Immature natural killer cell (primary cell): Measurements from ENCODE around the gene FGF8. TPM values are rescaled to one million over a fixed set of nuclear protein-coding genes. Genes with fewer than 3 reads are reported as not detected.

Experiments used
- DNase-seq, 3 donors: peaks; one replicate each; pipeline ENCODE4 v3.0.0; 2022; ENCODE audit warnings: mixed read lengths in 1 of 3
- H3K27ac Mint-ChIP-seq, 6 donors: one replicate each; pipeline ENCODE4 v1.8.0; 2020; ENCODE audit warnings: mixed read lengths in 6 of 6, mild to moderate bottlenecking in 5 of 6, inconsistent platforms in 4 of 6, moderate library complexity in 3 of 6
- H3K27me3 Mint-ChIP-seq, 3 donors: one replicate each; pipeline ENCODE4 v1.8.0; 2020 to 2021; ENCODE audit warnings: low read depth in 3 of 3, mild to moderate bottlenecking in 3 of 3, mixed read lengths in 3 of 3, moderate library complexity in 3 of 3, inconsistent platforms in 1 of 3
- H3K36me3 Mint-ChIP-seq, 3 donors: one replicate each; pipeline ENCODE4 v1.8.0; 2020; ENCODE audit warnings: mixed read lengths in 3 of 3, inconsistent platforms in 2 of 3, mild to moderate bottlenecking in 2 of 3
- H3K4me1 Mint-ChIP-seq, 2 donors: one replicate each; pipeline ENCODE4 v1.8.0; 2020; ENCODE audit warnings: inconsistent platforms in 2 of 2, mild to moderate bottlenecking in 2 of 2, mixed read lengths in 2 of 2, moderate library complexity in 1 of 2
- H3K4me3 Mint-ChIP-seq, 5 donors: one replicate each; pipeline ENCODE4 v1.8.0; 2020; ENCODE audit warnings: mild to moderate bottlenecking in 5 of 5, mixed read lengths in 5 of 5, inconsistent platforms in 3 of 5, moderate library complexity in 3 of 5
- H3K9me3 Mint-ChIP-seq, 6 donors: one replicate each; pipeline ENCODE4 v1.8.0; 2020; ENCODE audit warnings: mild to moderate bottlenecking in 6 of 6, mixed read lengths in 6 of 6, inconsistent platforms in 4 of 6, moderate library complexity in 3 of 6
- polyA plus RNA-seq, 3 donors: library from polyadenylated mRNA; unstranded; fragments of 300-500 nt; fragmentation: Illumina TruSeq; gene quantifications; one replicate each; pipeline ENCODE4 v1.2.3, GENCODE V29; 2021

Gene FGF8, protein sequence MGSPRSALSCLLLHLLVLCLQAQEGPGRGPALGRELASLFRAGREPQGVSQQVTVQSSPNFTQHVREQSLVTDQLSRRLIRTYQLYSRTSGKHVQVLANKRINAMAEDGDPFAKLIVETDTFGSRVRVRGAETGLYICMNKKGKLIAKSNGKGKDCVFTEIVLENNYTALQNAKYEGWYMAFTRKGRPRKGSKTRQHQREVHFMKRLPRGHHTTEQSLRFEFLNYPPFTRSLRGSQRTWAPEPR
- polyA plus RNA-seq = not detected

DNA sequence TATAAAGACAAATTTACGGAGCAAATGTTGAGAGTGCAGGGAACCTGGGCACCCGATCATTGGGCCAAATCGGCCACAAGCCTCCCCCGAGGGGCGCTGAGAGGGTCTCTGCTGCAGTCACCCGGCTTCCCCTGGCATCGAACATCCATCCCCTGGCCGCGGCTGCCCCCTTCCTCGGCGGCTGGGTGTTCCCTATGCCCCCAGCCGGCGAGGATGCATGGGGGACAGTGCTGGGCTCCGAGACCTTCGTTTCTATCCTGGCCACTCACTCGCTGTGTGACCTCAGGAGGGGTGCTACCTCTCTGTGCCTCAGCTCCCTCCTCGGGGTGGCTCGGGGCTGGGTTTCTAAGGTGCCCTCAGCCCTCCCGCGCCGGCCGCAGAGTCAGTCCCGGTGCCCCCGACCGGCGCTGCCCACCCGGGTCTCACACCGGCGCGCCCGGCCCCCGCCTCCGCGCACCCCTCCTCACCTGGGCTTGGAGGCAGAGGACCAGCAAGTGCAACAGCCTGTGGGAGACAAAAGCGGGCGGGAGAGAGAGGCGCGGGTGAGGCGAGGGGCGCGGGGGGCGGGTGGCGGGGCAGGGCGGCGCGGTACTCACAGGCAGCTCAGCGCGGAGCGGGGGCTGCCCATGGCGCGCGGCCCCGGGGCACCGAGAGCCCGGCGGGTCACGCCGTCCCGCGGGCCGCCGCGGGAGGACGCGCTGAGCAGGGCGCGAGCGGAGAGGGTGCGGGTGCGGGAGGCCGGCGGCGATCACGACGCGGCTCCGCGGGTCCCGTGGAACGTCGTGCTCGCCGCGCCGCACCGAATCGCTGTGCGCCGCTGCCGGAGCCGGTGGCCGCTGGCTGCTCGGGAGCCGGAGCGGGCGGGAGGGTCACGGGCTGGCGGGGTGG is at the start of gene FGF8:
FGF8 (minus strand) TSS at position 842 of the 888 bp plus-strand sequence; CDS start at position 628, 214 bp downstream.
- Mint-ChIP-seq H3K36me3 (no peaks in the 10 kb centered on the region), H3K27ac (no peak within 1 kb of the TSS), H3K27me3 (peaks cover 27 to 34% (median 30%) of the 10 kb centered on the region in 3 donors), H3K9me3 (peaks cover 0 to 2% (median 0%) of the 10 kb centered on the region in 6 donors), H3K4me1 (peaks cover 22 to 26% of the 10 kb centered on the region in 2 donors), H3K4me3 (peak within 1 kb of the TSS in 4 of 5 donors; percentile 7 to 49 (median 37))
- no peak for DNase-seq

DNA sequence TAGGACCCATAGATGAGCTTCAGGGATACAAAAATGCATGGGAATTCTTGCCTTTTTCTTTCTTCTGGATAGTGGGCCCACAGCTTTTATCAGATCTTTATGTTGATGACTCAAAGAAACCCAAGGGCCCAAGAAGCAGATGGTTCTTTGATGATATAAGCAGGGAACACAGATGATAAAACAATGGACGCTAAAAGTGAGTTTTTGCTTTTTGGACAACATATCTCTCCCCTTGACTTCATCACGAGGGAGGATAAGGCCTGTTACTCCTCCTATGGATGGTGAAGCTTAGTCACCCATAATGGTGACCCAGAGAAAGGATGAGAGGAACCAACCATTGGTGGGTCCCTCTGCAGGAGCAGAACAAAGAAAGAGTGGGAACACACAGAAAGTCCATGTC is 48.8 kb upstream of the FGF8 start:
- Mint-ChIP-seq H3K9me3 (no peaks in the 10 kb centered on the region), H3K27me3 (peaks cover 0 to 3% (median under 1%) of the 10 kb centered on the region in 3 donors), H3K4me1 (peaks cover 2 to 17% of the 10 kb centered on the region in 2 donors), H3K36me3 (peaks cover 0 to 12% (median 0%) of the 10 kb centered on the region in 3 donors), H3K27ac (no peak overlapping the region), H3K4me3 (no peak overlapping the region)
- DNase-seq = no peak

DNA sequence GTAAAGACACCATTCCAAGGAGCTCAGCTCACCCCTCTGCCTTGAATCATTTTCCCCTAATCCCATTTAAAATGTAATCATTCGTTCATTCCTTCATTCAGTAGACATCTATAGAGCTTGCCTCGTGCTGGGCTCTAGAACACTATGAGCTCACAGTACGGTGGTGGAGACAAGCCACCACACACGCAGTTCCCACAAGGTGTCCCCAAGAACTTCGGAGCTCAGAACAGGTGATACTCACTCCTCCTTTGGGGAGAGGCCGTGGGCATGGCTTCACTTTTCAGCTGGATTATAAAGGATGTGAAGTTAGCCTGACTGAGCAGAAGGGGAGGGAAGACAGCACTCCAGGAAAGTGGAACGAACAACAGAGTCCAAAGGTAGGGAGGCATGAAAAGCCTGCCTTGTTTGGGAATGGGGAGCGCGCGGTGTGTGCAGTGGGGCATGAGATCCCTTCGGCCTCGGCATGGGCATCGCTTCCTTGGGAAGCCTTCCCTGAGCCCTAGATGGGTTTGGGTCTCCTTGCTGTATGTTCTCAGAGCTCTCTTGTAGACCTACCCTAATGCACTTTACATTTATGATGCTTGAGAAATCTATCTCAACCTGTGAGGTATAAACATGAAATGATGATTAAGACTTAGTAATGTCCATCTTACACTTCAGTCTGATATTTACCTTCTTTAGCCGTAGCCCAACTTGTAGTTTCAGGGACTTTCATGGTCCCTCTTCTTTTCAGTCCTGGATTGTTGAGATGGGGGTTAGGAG is 43.1 kb upstream of the FGF8 start:
- no peaks in the 10 kb centered on the region for H3K9me3 Mint-ChIP-seq
- peaks cover 10 to 22% (median 14%) of the 10 kb centered on the region in 3 donors for H3K27me3 Mint-ChIP-seq
- peaks cover 44 to 46% of the 10 kb centered on the region in 2 donors for H3K4me1 Mint-ChIP-seq
- H3K27ac Mint-ChIP-seq = peak overlapping the region; percentile 91 to 99 (median 95)
- DNase-seq = no peak
- peaks cover 0 to 8% (median 0%) of the 10 kb centered on the region in 3 donors for H3K36me3 Mint-ChIP-seq
- H3K4me3 Mint-ChIP-seq = peak overlapping the region; percentile 94 to 100 (median 98)

DNA sequence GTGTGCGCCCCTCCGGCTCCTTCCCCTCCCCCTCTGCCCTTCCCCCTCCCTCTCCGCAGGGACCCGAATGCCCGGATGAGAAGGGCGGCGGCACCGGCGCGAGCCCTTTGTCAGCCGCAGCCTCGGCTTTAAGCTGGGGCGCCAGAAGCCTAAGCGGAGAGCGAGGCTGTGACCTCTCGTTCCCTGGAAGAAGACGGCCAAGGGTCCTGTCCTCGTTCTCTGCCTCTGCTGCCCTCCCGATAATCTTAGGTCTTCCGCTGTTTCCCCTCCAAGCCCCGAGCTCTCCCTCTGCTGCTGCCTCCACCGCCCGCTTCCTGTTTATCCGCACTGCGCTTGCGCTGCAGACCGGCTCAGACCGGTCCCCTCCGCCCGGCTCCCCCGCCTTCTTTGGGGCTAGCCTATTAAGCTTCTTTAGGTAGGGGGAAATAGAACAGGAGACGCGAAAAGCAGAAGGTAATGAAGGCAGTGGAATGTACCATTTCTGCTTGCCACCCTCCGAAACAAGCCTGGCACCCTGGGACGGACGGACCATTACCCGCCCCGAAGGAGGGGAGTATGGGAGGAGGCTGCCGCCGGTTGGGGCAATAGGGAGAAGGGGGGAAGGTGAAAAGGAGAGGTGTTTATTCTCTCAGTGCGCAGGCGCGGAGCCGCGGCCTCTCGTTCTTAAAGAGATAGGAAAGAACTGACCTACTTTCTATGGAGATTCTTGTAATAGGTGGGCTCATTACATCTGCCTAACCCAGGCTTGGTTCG is 42.4 kb upstream of the FGF8 start, which contains the start of gene OGA:
OGA (minus strand) TSS at position 326 of the 753 bp plus-strand sequence. CDS start 422 bp downstream, outside the sequence.
- Mint-ChIP-seq H3K9me3 (no peaks in the 10 kb centered on the region), H3K4me1 (peaks cover 51 to 54% of the 10 kb centered on the region in 2 donors)

DNA sequence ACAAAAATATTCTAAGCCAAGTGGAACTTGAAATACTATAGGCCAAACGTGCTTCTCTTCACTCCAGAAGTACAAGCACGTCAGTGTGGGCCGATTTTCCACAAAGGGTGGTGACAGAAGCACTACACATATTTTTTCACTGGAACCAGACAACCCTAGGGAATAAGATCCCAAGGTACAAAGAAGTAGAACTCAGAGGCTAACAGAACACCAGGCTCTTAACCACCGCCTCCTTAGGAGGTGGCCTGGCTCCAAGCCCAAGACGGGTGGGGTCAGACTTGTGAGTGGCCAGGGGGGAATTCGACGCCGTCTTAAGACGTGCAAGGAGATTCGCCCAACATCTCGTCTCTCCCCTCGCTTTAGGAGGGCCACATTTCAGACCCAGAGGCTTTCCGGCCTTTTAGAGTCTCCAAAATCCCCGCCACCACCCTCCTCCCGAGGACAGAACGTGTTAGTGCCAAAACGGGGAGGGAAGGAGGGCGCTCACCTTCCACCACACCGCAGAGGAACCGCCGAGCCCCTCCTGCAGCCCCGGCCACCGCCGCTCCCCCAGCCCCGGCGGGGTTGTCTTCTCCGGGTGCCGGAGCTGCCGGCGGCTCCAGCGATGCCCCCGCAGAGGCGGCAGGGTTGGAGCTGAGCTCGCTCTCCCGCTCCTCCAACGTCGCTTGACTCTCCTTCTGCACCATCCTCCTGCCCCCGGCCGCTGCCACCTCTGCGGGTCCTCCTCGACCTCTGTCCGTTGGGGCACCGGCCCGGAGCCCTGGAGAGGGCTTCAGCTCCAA is 41.6 kb upstream of the FGF8 start:
- peak overlapping the region; percentile 94 to 100 (median 98) for H3K4me3 Mint-ChIP-seq
- H3K36me3 Mint-ChIP-seq = peaks cover 0 to 6% (median 2%) of the 10 kb centered on the region in 3 donors
- H3K4me1 Mint-ChIP-seq = peaks cover 59 to 61% of the 10 kb centered on the region in 2 donors
- H3K27me3 Mint-ChIP-seq = peaks cover 10 to 22% (median 14%) of the 10 kb centered on the region in 3 donors
- H3K27ac Mint-ChIP-seq = peak overlapping the region; percentile 91 to 99 (median 95)
- no peaks in the 10 kb centered on the region for H3K9me3 Mint-ChIP-seq
- DNase-seq = no peak

More for the DNA sequence above, 42.4 kb upstream of the FGF8 start, which contains the start of gene OGA:
- Mint-ChIP-seq H3K36me3 (peaks cover 0 to 8% (median 0%) of the 10 kb centered on the region in 3 donors), H3K27me3 (peaks cover 10 to 22% (median 14%) of the 10 kb centered on the region in 3 donors), H3K4me3 (peak within 1 kb of the TSS; percentile 94 to 100 (median 98)), H3K27ac (peak within 1 kb of the TSS; percentile 91 to 99 (median 95))
- peak; percentile 98 to 99 (median 98) for DNase-seq

DNA sequence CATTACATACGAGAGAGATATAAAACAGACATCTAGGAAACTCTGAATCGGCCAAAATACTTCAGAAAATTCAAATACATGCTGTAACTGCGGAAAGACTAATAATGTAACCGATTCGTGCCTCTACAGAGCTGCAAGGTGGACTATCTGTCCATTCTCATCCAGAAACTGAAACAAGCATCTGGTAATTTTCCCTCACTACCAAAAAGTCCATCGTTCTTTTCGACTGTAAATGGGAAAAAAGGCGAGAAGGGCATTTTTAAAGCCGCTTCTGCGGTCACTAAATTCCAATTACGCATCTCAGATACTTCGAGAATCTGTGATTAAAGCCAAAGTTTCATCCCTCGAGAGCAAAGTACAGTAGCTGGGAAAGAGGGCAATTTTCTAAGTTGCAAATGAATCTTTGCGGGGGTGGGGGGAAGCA is 41.0 kb upstream of the FGF8 start:
- DNase-seq = no peak
- peak overlapping the region; percentile 70 to 99 (median 88) for H3K27ac Mint-ChIP-seq
- H3K4me1 Mint-ChIP-seq = peaks cover 64 to 65% of the 10 kb centered on the region in 2 donors
- peaks cover 10 to 22% (median 14%) of the 10 kb centered on the region in 3 donors for H3K27me3 Mint-ChIP-seq
- H3K36me3 Mint-ChIP-seq = peaks cover 0 to 4% (median 3%) of the 10 kb centered on the region in 3 donors
- H3K9me3 Mint-ChIP-seq = no peaks in the 10 kb centered on the region
- H3K4me3 Mint-ChIP-seq = peak overlapping the region; percentile 94 to 100 (median 98)

DNA sequence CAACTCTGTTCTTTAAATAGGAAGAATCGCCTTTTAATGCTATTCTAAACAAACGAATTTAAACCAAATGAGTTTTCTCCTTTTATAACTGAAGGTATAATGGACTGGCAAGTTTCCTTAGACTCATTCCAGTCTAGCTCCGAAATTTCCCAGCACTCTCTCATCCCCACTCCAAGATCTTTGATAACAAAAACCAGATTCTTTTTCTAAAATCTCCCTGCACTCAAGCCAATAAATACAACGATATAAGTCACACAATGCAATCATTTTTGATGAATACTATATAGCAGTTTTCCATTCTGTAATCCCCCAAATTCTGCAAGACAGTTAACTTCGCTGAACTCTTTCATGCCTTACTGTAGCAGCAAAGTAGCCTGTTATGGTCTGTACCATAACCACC is 40.5 kb upstream of the FGF8 start:
- H3K36me3 Mint-ChIP-seq = peaks cover 0 to 5% (median 0%) of the 10 kb centered on the region in 3 donors
- H3K9me3 Mint-ChIP-seq = no peaks in the 10 kb centered on the region
- DNase-seq = no peak
- peak overlapping the region; percentile 12 to 95 (median 85) for H3K27ac Mint-ChIP-seq
- peaks cover 63 to 70% of the 10 kb centered on the region in 2 donors for H3K4me1 Mint-ChIP-seq
- H3K4me3 Mint-ChIP-seq = peak overlapping the region; percentile 94 to 100 (median 98)
- peaks cover 10 to 22% (median 14%) of the 10 kb centered on the region in 3 donors for H3K27me3 Mint-ChIP-seq

DNA sequence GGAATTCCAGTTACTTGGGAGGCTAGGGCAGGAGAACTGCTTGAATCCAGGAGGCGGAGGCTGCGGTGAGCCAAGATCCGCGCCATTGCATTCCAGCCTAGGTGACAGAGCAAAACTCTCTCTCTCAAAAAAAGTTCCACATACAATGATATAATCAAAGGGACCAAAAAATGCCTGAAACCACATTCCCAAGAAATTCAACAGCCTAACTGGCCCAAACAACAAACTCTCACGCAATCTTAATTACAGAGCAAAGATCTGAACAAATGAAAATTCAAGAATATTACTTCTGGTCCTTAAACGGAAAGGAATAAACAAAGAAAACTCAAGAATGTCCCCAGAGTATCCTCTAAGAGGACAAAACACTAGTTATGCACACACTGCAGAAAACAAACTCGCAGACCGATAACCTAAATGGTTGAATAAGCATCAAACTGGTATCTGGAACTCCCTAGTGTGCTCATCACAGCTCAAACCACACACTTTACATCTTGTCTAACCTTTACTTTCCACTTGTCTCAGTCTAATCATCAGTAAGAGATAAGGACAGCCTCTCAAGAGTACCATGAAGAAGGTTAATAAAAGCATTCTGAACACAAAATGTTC is 38.7 kb upstream of the FGF8 start:
- no peak for DNase-seq
- peak overlapping the region; percentile 94 to 100 (median 98) for H3K4me3 Mint-ChIP-seq
- H3K4me1 Mint-ChIP-seq = peaks cover 66 to 81% of the 10 kb centered on the region in 2 donors
- no peaks in the 10 kb centered on the region for H3K9me3 Mint-ChIP-seq
- peaks cover 11 to 22% (median 14%) of the 10 kb centered on the region in 3 donors for H3K27me3 Mint-ChIP-seq
- peak overlapping the region; percentile 55 to 95 (median 82) for H3K27ac Mint-ChIP-seq
- H3K36me3 Mint-ChIP-seq = peaks cover 0 to 11% (median 4%) of the 10 kb centered on the region in 3 donors

DNA sequence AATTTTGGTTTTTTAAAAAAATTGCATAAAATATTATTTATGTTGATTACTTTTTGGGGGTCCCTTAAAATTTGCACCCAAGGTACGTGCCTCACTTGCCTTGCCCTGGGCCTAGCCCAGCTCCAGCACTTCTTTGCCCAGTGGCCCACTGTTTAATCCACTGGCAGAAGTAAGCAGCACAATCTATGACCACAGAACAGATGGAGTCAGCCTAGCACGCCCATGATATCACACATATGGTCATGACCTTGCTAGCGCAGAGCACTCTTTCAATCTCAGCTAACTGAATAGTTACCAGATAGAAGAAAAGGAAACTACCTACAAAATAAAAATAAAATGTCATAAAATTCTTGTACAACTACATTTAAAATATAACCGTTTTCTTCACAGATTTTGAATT is 36.7 kb upstream of the FGF8 start:
- Mint-ChIP-seq H3K27me3 (peaks cover 3 to 12% (median 5%) of the 10 kb centered on the region in 3 donors), H3K4me3 (peak overlapping the region in 4 of 5 donors; percentile 1 to 100 (median 43)), H3K27ac (peak overlapping the region in 2 of 6 donors; percentile 23 to 62), H3K9me3 (no peaks in the 10 kb centered on the region), H3K4me1 (peaks cover 61 to 73% of the 10 kb centered on the region in 2 donors), H3K36me3 (peaks cover 4 to 21% (median 7%) of the 10 kb centered on the region in 3 donors)
- no peak for DNase-seq

DNA sequence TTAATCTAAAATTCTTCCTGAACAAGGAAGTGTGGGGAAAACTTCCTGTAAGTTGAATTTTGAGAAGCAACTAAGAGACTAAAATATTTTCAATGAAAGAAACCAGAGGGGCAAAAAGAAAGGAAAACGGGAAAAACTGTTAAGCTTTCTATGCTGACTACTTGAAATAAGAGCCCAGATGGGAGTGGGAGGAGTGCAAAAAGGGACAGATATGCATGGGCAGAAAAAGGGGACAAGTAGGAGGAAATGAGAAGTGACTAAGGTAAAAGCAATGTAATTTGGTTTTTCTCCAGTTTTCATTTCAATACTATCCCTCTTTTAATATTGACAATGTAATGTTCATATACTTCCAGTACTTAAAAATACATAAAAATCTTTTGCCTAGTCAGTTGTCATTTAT is 31.2 kb upstream of the FGF8 start:
- peak overlapping the region in 1 of 6 donors; percentile 60 for H3K27ac Mint-ChIP-seq
- no peak for DNase-seq
- peaks cover 19 to 42% of the 10 kb centered on the region in 2 donors for H3K4me1 Mint-ChIP-seq
- peaks cover 0 to 2% (median 2%) of the 10 kb centered on the region in 3 donors for H3K27me3 Mint-ChIP-seq
- H3K9me3 Mint-ChIP-seq = no peaks in the 10 kb centered on the region
- peaks cover 14 to 39% (median 20%) of the 10 kb centered on the region in 3 donors for H3K36me3 Mint-ChIP-seq
- H3K4me3 Mint-ChIP-seq = no peak overlapping the region

DNA sequence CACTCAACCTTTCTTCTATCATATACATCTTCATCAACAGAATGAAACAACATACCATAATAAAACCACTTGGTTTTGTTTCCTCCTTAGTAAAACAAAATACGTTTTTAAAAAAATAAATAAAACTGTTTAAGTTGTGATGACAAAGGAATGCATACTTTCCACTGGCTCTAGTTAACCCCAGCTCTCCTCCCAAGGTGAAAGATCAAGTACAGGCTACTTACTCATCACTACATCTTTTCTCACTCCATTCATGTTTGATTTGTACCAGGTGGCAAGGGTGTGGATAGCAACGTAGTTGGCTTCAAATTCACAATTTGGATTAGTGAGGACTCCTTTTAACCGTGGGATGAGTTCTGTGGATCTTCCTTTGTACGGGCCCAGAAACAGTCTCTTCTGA is 27.6 kb upstream of the FGF8 start:
- Mint-ChIP-seq H3K9me3 (no peaks in the 10 kb centered on the region), H3K4me1 (peaks cover 24 to 52% of the 10 kb centered on the region in 2 donors), H3K36me3 (peaks cover 13 to 51% (median 32%) of the 10 kb centered on the region in 3 donors), H3K27ac (peak overlapping the region in 1 of 6 donors; percentile 25), H3K27me3 (peaks cover 2% of the 10 kb centered on the region in 3 donors), H3K4me3 (no peak overlapping the region)
- no peak for DNase-seq
